H9 (cell line): ENCODE data around the gene FSD1. TPM values are rescaled to one million over a fixed set of nuclear protein-coding genes. Genes with fewer than 3 reads are reported as not detected.

ENCODE experiments used
- DNase-seq: peaks from one replicate; pipeline ENCODE4 v3.0.0-alpha.2; 2017
- H2AFZ ChIP-seq: one replicate; pipeline ENCODE4 v1.6.1; 2013; ENCODE audit warnings: mild to moderate bottlenecking, low read length, control low read depth, moderate library complexity
- H2AK5ac ChIP-seq: 2 replicates; pipeline ENCODE4 v1.6.1; 2013; ENCODE audit warnings: low read length, control low read depth, mixed read lengths; ENCODE audit not compliant: insufficient read length
- H2BK120ac ChIP-seq: one replicate; pipeline ENCODE4 v1.6.1; 2013; ENCODE audit warnings: low read depth, mild to moderate bottlenecking, low read length, control low read depth, inconsistent platforms; ENCODE audit not compliant: poor library complexity, severe bottlenecking
- H2BK12ac ChIP-seq: 2 replicates; pipeline ENCODE4 v1.6.1; 2013; ENCODE audit warnings: low read length, control low read depth, mixed read lengths, low read depth; ENCODE audit not compliant: insufficient read length
- H2BK15ac ChIP-seq: 2 replicates; pipeline ENCODE4 v1.6.1; 2013; ENCODE audit warnings: low read depth, low read length, control low read depth
- H2BK20ac ChIP-seq: one replicate; pipeline ENCODE4 v1.6.1; 2013; ENCODE audit warnings: low read depth, mild to moderate bottlenecking, low read length, control low read depth, inconsistent platforms; ENCODE audit not compliant: poor library complexity, severe bottlenecking
- H2BK5ac ChIP-seq: 2 replicates; pipeline ENCODE4 v1.6.1; 2013; ENCODE audit warnings: low read length, control low read depth, mixed read lengths; ENCODE audit not compliant: insufficient read length
- H3K14ac ChIP-seq: 2 replicates; pipeline ENCODE4 v1.6.1; 2013; ENCODE audit warnings: low read length, control low read depth; ENCODE audit not compliant: insufficient read depth
- H3K18ac ChIP-seq: 2 replicates; pipeline ENCODE4 v1.6.1; 2013; ENCODE audit warnings: low read depth, mild to moderate bottlenecking, mixed read lengths, low read length, control low read depth; ENCODE audit not compliant: insufficient read length
- H3K23ac ChIP-seq: 2 replicates; pipeline ENCODE4 v1.6.1; 2013; ENCODE audit warnings: low read length, control low read depth, mixed read lengths, low read depth; ENCODE audit not compliant: insufficient read length
- H3K23me2 ChIP-seq: 2 replicates; pipeline ENCODE4 v1.6.1; 2013; ENCODE audit warnings: low read depth, mild to moderate bottlenecking, mixed read lengths, low read length, control low read depth; ENCODE audit not compliant: insufficient read length, poor library complexity, severe bottlenecking
- H3K27ac ChIP-seq: 2 replicates; pipeline ENCODE4 v1.5.1; 2013; ENCODE audit warnings: low read length, control low read depth, mixed read lengths, low read depth; ENCODE audit not compliant: insufficient read length
- H3K27me3 ChIP-seq: 2 replicates; pipeline ENCODE4 v1.6.1; 2013; ENCODE audit warnings: low read length, control low read depth, inconsistent platforms; ENCODE audit not compliant: insufficient read depth
- H3K4ac ChIP-seq: 2 replicates; pipeline ENCODE4 v1.6.1; 2013; ENCODE audit warnings: low read depth, mild to moderate bottlenecking, control low read depth, inconsistent platforms, low read length, moderate library complexity
- H3K4me1 ChIP-seq: 2 replicates; pipeline ENCODE4 v1.6.1; 2013; ENCODE audit warnings: low read length, control low read depth, inconsistent platforms; ENCODE audit not compliant: insufficient read depth
- H3K4me2 ChIP-seq: 2 replicates; pipeline ENCODE4 v1.6.1; 2013; ENCODE audit warnings: low read length, control low read depth, mixed read lengths; ENCODE audit not compliant: insufficient read length, insufficient read depth
- H3K56ac ChIP-seq: 2 replicates; pipeline ENCODE4 v1.6.1; 2013; ENCODE audit warnings: low read depth, mild to moderate bottlenecking, mixed read lengths, low read length, control low read depth; ENCODE audit not compliant: insufficient read length
- H3K79me1 ChIP-seq: 2 replicates; pipeline ENCODE4 v1.6.1; 2013; ENCODE audit warnings: low read depth, mild to moderate bottlenecking, moderate library complexity, low read length, control low read depth, inconsistent platforms; ENCODE audit not compliant: insufficient read depth, poor library complexity, severe bottlenecking
- H3K79me2 ChIP-seq: 2 replicates; pipeline ENCODE4 v1.6.1; 2013; ENCODE audit warnings: low read length, control low read depth, inconsistent platforms; ENCODE audit not compliant: insufficient read depth
- H3K9ac ChIP-seq: 2 replicates; pipeline ENCODE4 v1.6.1; 2013; ENCODE audit warnings: low read length, control low read depth, mixed read lengths; ENCODE audit not compliant: insufficient read length; ENCODE audit errors: extremely low read depth
- H3K9me3 ChIP-seq: one replicate; pipeline ENCODE4 v1.6.1; 2013; ENCODE audit warnings: low read depth, low read length, inconsistent platforms; ENCODE audit not compliant: control insufficient read depth
- H3T11ph ChIP-seq: one replicate; pipeline ENCODE4 v1.6.1; 2013; ENCODE audit warnings: mild to moderate bottlenecking, low read length, control low read depth, inconsistent platforms
- H4K20me1 ChIP-seq: one replicate; pipeline ENCODE4 v1.6.1; 2013; ENCODE audit not compliant: control insufficient read depth, insufficient read length, insufficient read depth
- H4K5ac ChIP-seq: 2 replicates; pipeline ENCODE4 v1.6.1; 2013; ENCODE audit warnings: low read depth, mild to moderate bottlenecking, mixed read lengths, low read length, control low read depth; ENCODE audit not compliant: insufficient read length
- H4K8ac ChIP-seq: replicated peaks from 2 replicates; pipeline ENCODE4 v1.6.1; 2013; ENCODE audit warnings: low read length, control low read depth, mixed read lengths, low read depth; ENCODE audit not compliant: insufficient read length
- H4K91ac ChIP-seq: 2 replicates; pipeline ENCODE4 v1.6.1; 2013; ENCODE audit warnings: low read depth, mild to moderate bottlenecking, moderate library complexity, mixed read lengths, low read length, control low read depth; ENCODE audit not compliant: insufficient read length
- H3K27ac Mint-ChIP-seq, 3 experiments: 2 replicates in 2 of 3; 3 replicates in 1 of 3; pipeline ENCODE4 v1.8.0; 2020 to 2021; ENCODE audit warnings: mixed read lengths in 3 of 3, mild to moderate bottlenecking in 1 of 3, moderate library complexity in 1 of 3
- H3K27me3 Mint-ChIP-seq: 2 replicates; pipeline ENCODE4 v1.8.0; 2021; ENCODE audit warnings: low read depth, mild to moderate bottlenecking, moderate library complexity, mixed read lengths
- H3K36me3 Mint-ChIP-seq, 3 experiments: 2 replicates in 2 of 3; 3 replicates in 1 of 3; pipeline ENCODE4 v1.8.0; 2020 to 2021; ENCODE audit warnings: low read depth in 3 of 3, mixed read lengths in 3 of 3; ENCODE audit not compliant: insufficient read depth in 1 of 3
- H3K4me1 Mint-ChIP-seq, 2 experiments: 2 replicates each; pipeline ENCODE4 v1.8.0; 2020; ENCODE audit warnings: mixed read lengths in 2 of 2
- H3K4me3 Mint-ChIP-seq, 2 experiments: 2 replicates in 1 of 2; 3 replicates in 1 of 2; pipeline ENCODE4 v1.8.0; 2020 to 2021; ENCODE audit warnings: mild to moderate bottlenecking in 2 of 2, mixed read lengths in 2 of 2, moderate library complexity in 1 of 2
- H3K9me3 Mint-ChIP-seq, 2 experiments: 2 replicates in 1 of 2; 3 replicates in 1 of 2; pipeline ENCODE4 v1.8.0; 2020; ENCODE audit warnings: mild to moderate bottlenecking in 2 of 2, mixed read lengths in 2 of 2, moderate library complexity in 1 of 2
- CTCF ChIP-seq: fragments of 200-600 bp; sonication (generic); conservative IDR thresholded peaks from 3 replicates; pipeline ENCODE4 v1.8.0; 2021; ENCODE audit warnings: antibody characterized with exemption, mild to moderate bottlenecking
- WGBS: extraction: QIAGEN DNeasy Blood & Tissue Kit; methylation state at CpG from one replicate; pipeline ENCODE4 v1.1.7; 2013; ENCODE audit warnings: missing lambda C conversion rate, low lambda C conversion rate, mixed read lengths; ENCODE audit not compliant: insufficient read length; ENCODE audit errors: extremely low coverage; 5-methylcytosine and 5-hydroxymethylcytosine counted together
- total RNA-seq: library from RNA; stranded (reverse); gene quantifications from 2 replicates; pipeline ENCODE4 v1.2.1, GENCODE V29; 2021

Gene FSD1
- total RNA-seq, 1 experiment from 2014 or later, result 53.6 TPM

- Mint-ChIP-seq H3K27ac (peak within 1 kb of the TSS in 1 of 3 experiments; percentile 20; a peak in 1 of 7 replicates), H3K4me3 (peak within 1 kb of the TSS; percentile 69 to 93), H3K27me3 (peaks cover 62% of the 10 kb centered on the region), H3K36me3 (peaks cover 0 to 1% (median 0%) of the 10 kb centered on the region in 3 experiments; a peak in 1 of 7 replicates), H3K9me3 (no peaks in the 10 kb centered on the region; a peak in 1 of 5 replicates), H3K4me1 (peaks cover 5 to 15% of the 10 kb centered on the region in 2 experiments)
- Histone ChIP-seq H3K4me2 (peak within 1 kb of the TSS; percentile 83), H3K23me2 (peaks cover 16% of the 10 kb centered on the region), H3K18ac (no peak within 1 kb of the TSS), H3K4ac (no peak within 1 kb of the TSS), H3K9ac (no peak within 1 kb of the TSS), H3K14ac (no peak within 1 kb of the TSS; the same call in 1 of the 2 replicates), H3K79me1 (no peaks in the 10 kb centered on the region), H2BK20ac (no peak within 1 kb of the TSS), H3K27me3 (peaks cover 11% of the 10 kb centered on the region; the same call in 1 of the 2 replicates), H3K4me1 (no peaks in the 10 kb centered on the region; the same call in 1 of the 2 replicates), H3K23ac (no peak within 1 kb of the TSS), H3K9me3 (no peaks in the 10 kb centered on the region), H4K91ac (no peak within 1 kb of the TSS), H2AK5ac (no peak within 1 kb of the TSS), H3K27ac (no peak within 1 kb of the TSS), H2BK15ac (no peak within 1 kb of the TSS), H2BK5ac (no peak within 1 kb of the TSS), H3K79me2 (no peaks in the 10 kb centered on the region), H2BK120ac (no peak within 1 kb of the TSS), H4K20me1 (no peaks in the 10 kb centered on the region), H3K56ac (no peak within 1 kb of the TSS), H4K8ac (no peak within 1 kb of the TSS), H3T11ph (no peak within 1 kb of the TSS), H2AFZ (no peak within 1 kb of the TSS), H2BK12ac (no peak within 1 kb of the TSS), H4K5ac (no peak within 1 kb of the TSS)
- no CpG with 5 or more reads among the region's 44 CpGs for WGBS
- no peak for DNase-seq
- TF ChIP-seq CTCF, result no peak
Measured at GRCh38 chr19:4278419-4279266, 25.8 kb upstream of the FSD1 start, which contains the start of gene SHD. TSS of gene SHD (plus strand) at chr19:4279266. CDS start at chr19:4280064, 798 bp downstream.
